Sigmoid colon (tissue), 3 donors: ENCODE data around the gene CEMIP.

Source experiments
- CTCF ChIP-seq, 4 experiments: fragments of 450-650 bp in 3 of 4; fragments of 200-600 bp in 1 of 4; IDR thresholded peaks; one replicate each; pipeline ENCODE4 v1.5.1; 2016 to 2019; ENCODE audit warnings: antibody characterized with exemption in 4 of 4, mild to moderate bottlenecking in 3 of 4, moderate library complexity in 2 of 4
- POLR2A ChIP-seq, 2 donors: fragments of 450-650 bp; IDR thresholded peaks; one replicate each; pipeline ENCODE4 v1.6.1; 2016; ENCODE audit warnings: antibody characterized with exemption in 2 of 2, mild to moderate bottlenecking in 2 of 2, moderate library complexity in 2 of 2

- TF ChIP-seq CTCF (IDR thresholded peaks at IDR 0.05) (no peak), POLR2A (IDR thresholded peaks at IDR 0.05) (no peak)
These were observed 76.0 kb downstream of the CEMIP start for GRCh38 chr15:80855206-80855605.
